Thyroid gland (tissue), 4 donors: Measurements from ENCODE around the gene EEFSEC.

Experiments
- CTCF ChIP-seq, 6 experiments: fragments of 200-600 bp in 3 of 6; fragments of 450-650 bp in 3 of 6; sonication (generic) in 3 of 6; IDR thresholded peaks; one replicate each; pipeline ENCODE4 v1.5.1; 2016 to 2019; ENCODE audit warnings: antibody characterized with exemption in 6 of 6, mild to moderate bottlenecking in 2 of 6, inconsistent platforms in 1 of 6, moderate library complexity in 1 of 6
- POLR2A ChIP-seq, 2 donors: fragments of 450-650 bp; IDR thresholded peaks; one replicate each; pipeline ENCODE4 v1.6.1; 2017; ENCODE audit warnings: antibody characterized with exemption in 2 of 2, mild to moderate bottlenecking in 2 of 2, moderate library complexity in 1 of 2

- TF ChIP-seq CTCF (IDR thresholded peaks at IDR 0.05), result no peak
- TF ChIP-seq POLR2A (IDR thresholded peaks at IDR 0.05), result no peak
These were observed 79.3 kb downstream of the EEFSEC start for GRCh38 chr3:128232376-128233178.
